ENCODE measurements around the gene ZBED3. TPM values are rescaled to one million over a fixed set of nuclear protein-coding genes. Genes with fewer than 3 reads are reported as not detected.

The ZBED3 gene
- total RNA-seq, 4 donors from 2014 or later, result 0.47 to 4.6 (median 1.2) TPM

DNA sequence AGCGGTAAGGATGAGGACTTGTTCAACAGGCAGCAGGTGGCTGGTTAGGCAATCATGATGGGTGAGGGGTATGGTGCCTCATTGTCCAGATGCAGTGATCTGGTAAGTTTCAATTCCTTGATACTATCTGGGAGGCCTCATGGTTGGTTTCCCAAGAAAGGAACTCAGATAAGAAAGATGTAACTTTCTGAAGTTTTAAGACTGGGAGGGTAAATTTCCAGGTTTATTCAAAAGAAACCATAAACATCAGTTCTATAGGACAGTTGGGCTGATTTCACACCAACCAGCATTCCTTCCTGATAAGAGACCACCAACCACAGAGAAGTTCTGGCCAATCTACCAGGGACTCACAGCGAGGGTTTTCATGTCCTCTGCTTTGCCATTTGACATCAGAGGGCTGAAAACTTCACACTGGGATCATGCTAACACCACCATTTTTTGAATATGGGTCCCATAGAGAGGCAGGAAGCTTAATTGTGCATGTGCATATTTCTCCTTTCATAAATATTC lies 57.7 kb downstream of the ZBED3 start:
- intact Hi-C loops (cut with DNase I), result no loop called here
- WGBS, 2 donors, result 87 to 91% methylated on average over 2 of the region's 2 CpGs
- Histone ChIP-seq H3K9me3 (no peaks in the 10 kb centered on the region), H3K4me3 (peak overlapping the region in 3 of 4 donors; percentile 69 to 83 (median 83)), H3K36me3 (peaks cover 0 to 2% (median 0%) of the 10 kb centered on the region in 3 donors), H3K27ac (peak overlapping the region in 3 of 4 donors; percentile 91 to 93 (median 92)), H3K4me1 (peaks cover 7 to 36% (median 16%) of the 10 kb centered on the region in 3 donors), H3K27me3 (peaks cover 0 to 9% (median 0%) of the 10 kb centered on the region in 4 donors)
- DNase-seq, result no peak
- no peak for TF ChIP-seq POLR2A (IDR thresholded peaks at IDR 0.05)
- TF ChIP-seq CTCF (IDR thresholded peaks at IDR 0.05), result no peak

GRCh38 chr5:77028631-77029375 lies 58.3 kb downstream of the ZBED3 start:
- intact Hi-C loops (cut with DNase I), result no loop called here
- Histone ChIP-seq H3K27ac (no peak overlapping the region), H3K27me3 (peaks cover 0 to 13% (median 0%) of the 10 kb centered on the region in 4 donors), H3K36me3 (no peaks in the 10 kb centered on the region), H3K4me1 (peaks cover 7 to 36% (median 16%) of the 10 kb centered on the region in 3 donors), H3K9me3 (no peaks in the 10 kb centered on the region), H3K4me3 (no peak overlapping the region)
- DNase-seq, result no peak
- 87 to 95% methylated on average over 4 of the region's 4 CpGs for WGBS, 2 donors
- TF ChIP-seq POLR2A (IDR thresholded peaks at IDR 0.05) (no peak), CTCF (IDR thresholded peaks at IDR 0.05) (no peak)

DNA sequence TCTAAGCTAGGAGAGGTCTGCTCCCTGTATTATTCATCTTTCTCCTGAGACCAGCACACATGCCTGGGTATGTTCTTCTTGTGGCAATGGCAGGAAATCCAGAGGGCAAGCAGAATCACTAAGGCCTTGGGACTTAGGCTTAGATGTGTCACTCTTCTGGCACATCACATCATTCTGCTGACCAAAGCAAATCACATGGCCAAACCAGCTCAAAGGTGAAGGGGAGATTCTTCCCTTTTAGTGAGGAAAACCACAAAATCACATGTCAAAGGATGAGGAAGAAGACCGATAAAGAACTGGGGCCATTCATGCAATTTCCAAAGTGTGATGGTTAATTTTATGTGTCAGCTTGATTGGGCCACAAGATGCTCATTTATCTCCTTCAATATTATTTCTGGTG lies 62.6 kb downstream of the ZBED3 start:
- H3K4me1 ChIP-seq, result peaks cover 0 to 2% (median 0%) of the 10 kb centered on the region in 3 donors
- TF ChIP-seq POLR2A (IDR thresholded peaks at IDR 0.05) (no peak), CTCF (IDR thresholded peaks at IDR 0.05) (no peak)
- H3K27ac ChIP-seq, result no peak overlapping the region
- no peak overlapping the region for H3K4me3 ChIP-seq
- peaks cover 0 to 43% (median 0%) of the 10 kb centered on the region in 4 donors for H3K27me3 ChIP-seq
- H3K9me3 ChIP-seq, result no peaks in the 10 kb centered on the region
- H3K36me3 ChIP-seq, result no peaks in the 10 kb centered on the region
- no peak for DNase-seq
- intact Hi-C loops (cut with DNase I), result no loop called here
- 91% methylated on average over 1 of the region's 1 CpG; no CpG with 5 or more reads in 1 of the 2 donors for WGBS, 2 donors

- no peak for DNase-seq
- no peaks in the 10 kb centered on the region for H3K36me3 ChIP-seq
- 50 to 65% methylated on average over 7 of the region's 7 CpGs for WGBS, 2 donors
- H3K4me3 ChIP-seq, result no peak overlapping the region
- TF ChIP-seq POLR2A (IDR thresholded peaks at IDR 0.05) (no peak), CTCF (IDR thresholded peaks at IDR 0.05) (no peak)
- H3K9me3 ChIP-seq, result no peaks in the 10 kb centered on the region
- no peak overlapping the region for H3K27ac ChIP-seq
- peaks cover 0 to 50% (median 0%) of the 10 kb centered on the region in 4 donors for H3K27me3 ChIP-seq
- no peaks in the 10 kb centered on the region for H3K4me1 ChIP-seq
- intact Hi-C loops (cut with DNase I), result no loop called here
Observed at GRCh38 chr5:77022511-77023417, 64.3 kb downstream of the ZBED3 start.

Small RNA genes lying within 50 kb of the gene (small RNA-seq; reads per million reads assigned to genes)
- 22.9 to 105 (median 66.9) reads per million in 4 donors for gene SNORA47

Other genes with a start within 250 kb of the ZBED3 start
- gene S100Z, start 237.3 kb downstream of the ZBED3 start, total RNA-seq, result under 1 TPM in 1 of 4 donors, not detected in 3; 0.53 TPM
- gene CRHBP, start 134.2 kb downstream of the ZBED3 start, total RNA-seq, result 1 to 10 TPM in 1 of 4 donors, not detected in 3; 1.1 TPM
- 10 to 100 TPM; 12.0 to 20.1 (median 16.4) TPM for gene AGGF1, start 56.9 kb downstream of the ZBED3 start, total RNA-seq
- 1 to 10 TPM in 2 of 4 donors, under 1 TPM in 1, not detected in 1; 0.79 to 2.7 (median 1.4) TPM for gene PDE8B, start 123.4 kb upstream of the ZBED3 start, total RNA-seq